Mesenchymal stem cell (in vitro differentiated cells and primary cell): ENCODE data around the gene DYNC2H1.
A peak's percentile ranks its signal among the peaks of the same experiment; 100 is the strongest.

Source experiments
- DNase-seq: peaks from one replicate; pipeline ENCODE4 v3.0.0-alpha.2; 2013
- H2AFZ ChIP-seq: one replicate; pipeline ENCODE4 v1.6.1; 2013; ENCODE audit warnings: low read depth, mild to moderate bottlenecking, control low read depth, inconsistent platforms, low read length, moderate library complexity
- H2AK5ac ChIP-seq: 2 replicates; pipeline ENCODE4 v1.6.1; 2013; ENCODE audit warnings: low read length, moderate library complexity, mild to moderate bottlenecking, inconsistent platforms; ENCODE audit not compliant: severe bottlenecking
- H2BK120ac ChIP-seq: one replicate; pipeline ENCODE4 v1.6.1; 2013; ENCODE audit warnings: low read depth, mild to moderate bottlenecking, inconsistent platforms, low read length, moderate library complexity
- H2BK12ac ChIP-seq, 2 experiments: one replicate each; pipeline ENCODE4 v1.6.1; 2013; ENCODE audit warnings: inconsistent platforms in 2 of 2, low read length in 2 of 2, mild to moderate bottlenecking in 2 of 2, moderate library complexity in 2 of 2, control low read depth in 1 of 2
- H2BK15ac ChIP-seq: one replicate; pipeline ENCODE4 v1.6.1; 2013; ENCODE audit warnings: mild to moderate bottlenecking, low read depth, inconsistent platforms; ENCODE audit not compliant: poor library complexity, severe bottlenecking
- H2BK5ac ChIP-seq: 2 replicates; pipeline ENCODE4 v1.6.1; 2013; ENCODE audit warnings: low read depth, mild to moderate bottlenecking, low read length, control low read depth, inconsistent platforms; ENCODE audit not compliant: poor library complexity, severe bottlenecking
- H3K14ac ChIP-seq, 2 experiments: one replicate each; pipeline ENCODE4 v1.6.1; 2013; ENCODE audit warnings: inconsistent platforms in 2 of 2, low read length in 2 of 2, control low read depth in 1 of 2, mild to moderate bottlenecking in 1 of 2, moderate library complexity in 1 of 2
- H3K18ac ChIP-seq, 2 experiments: one replicate each; pipeline ENCODE4 v1.6.1; 2013; ENCODE audit warnings: inconsistent platforms in 2 of 2, low read length in 2 of 2, control low read depth in 1 of 2, low read depth in 1 of 2, mild to moderate bottlenecking in 1 of 2
- H3K23ac ChIP-seq, 2 experiments: one replicate each; pipeline ENCODE4 v1.6.1; 2013; ENCODE audit warnings: inconsistent platforms in 2 of 2, low read length in 2 of 2, mild to moderate bottlenecking in 2 of 2, moderate library complexity in 2 of 2, control low read depth in 1 of 2
- H3K27ac ChIP-seq: 2 replicates; pipeline ENCODE4 v1.5.1; 2013; ENCODE audit warnings: mild to moderate bottlenecking, moderate library complexity, low read length, control low read depth, inconsistent platforms; ENCODE audit not compliant: poor library complexity, severe bottlenecking
- H3K27me3 ChIP-seq, 2 experiments: 2 replicates each; pipeline versions ENCODE4 v1.6.1 to v1.7.0; 2013; ENCODE audit warnings: low read length in 2 of 2, mild to moderate bottlenecking in 2 of 2, moderate library complexity in 2 of 2, control low read depth in 1 of 2, inconsistent platforms in 1 of 2; ENCODE audit not compliant: control insufficient read depth in 1 of 2, insufficient read depth in 1 of 2
- H3K36me3 ChIP-seq, 2 experiments: 2 replicates each; pipeline versions ENCODE4 v1.6.1 to v1.7.0; 2013; ENCODE audit warnings: low read length in 2 of 2, control low read depth in 1 of 2, inconsistent platforms in 1 of 2, low read depth in 1 of 2, mild to moderate bottlenecking in 1 of 2; ENCODE audit not compliant: insufficient read depth in 2 of 2, control insufficient read depth in 1 of 2
- H3K4ac ChIP-seq, 2 experiments: one replicate each; pipeline ENCODE4 v1.6.1; 2013; ENCODE audit warnings: inconsistent platforms in 2 of 2, low read length in 2 of 2, mild to moderate bottlenecking in 2 of 2, moderate library complexity in 2 of 2, control low read depth in 1 of 2, low read depth in 1 of 2
- H3K4me1 ChIP-seq: 2 replicates; pipeline ENCODE4 v1.6.1; 2013; ENCODE audit warnings: low read depth, low read length, control low read depth; ENCODE audit not compliant: control insufficient read depth, insufficient read depth
- H3K4me2 ChIP-seq: 2 replicates; pipeline ENCODE4 v1.6.1; 2013; ENCODE audit warnings: low read length, mild to moderate bottlenecking, inconsistent platforms; ENCODE audit not compliant: poor library complexity, severe bottlenecking
- H3K4me3 ChIP-seq, 2 experiments: 2 replicates each; pipeline versions ENCODE4 v1.5.1 to v1.7.0; 2013; ENCODE audit warnings: low read length in 2 of 2, mild to moderate bottlenecking in 2 of 2, control low read depth in 1 of 2, low read depth in 1 of 2; ENCODE audit not compliant: insufficient read depth in 1 of 2
- H3K79me1 ChIP-seq: replicated peaks from 2 replicates; pipeline ENCODE4 v1.6.1; 2013; ENCODE audit warnings: mild to moderate bottlenecking, control low read depth, low read length, inconsistent platforms; ENCODE audit not compliant: poor library complexity, severe bottlenecking
- H3K9ac ChIP-seq: 2 replicates; pipeline ENCODE4 v1.7.0; 2013; ENCODE audit warnings: mild to moderate bottlenecking, low read length, moderate library complexity
- H3K9me3 ChIP-seq: 2 replicates; pipeline ENCODE4 v1.7.0; 2013; ENCODE audit warnings: mild to moderate bottlenecking, low read length; ENCODE audit not compliant: control insufficient read depth
- H4K8ac ChIP-seq: one replicate; pipeline ENCODE4 v1.6.1; 2013; ENCODE audit warnings: inconsistent platforms, mild to moderate bottlenecking, low read length, moderate library complexity
- H4K91ac ChIP-seq: one replicate; pipeline ENCODE4 v1.6.1; 2013; ENCODE audit warnings: mild to moderate bottlenecking, low read length, inconsistent platforms
- WGBS: methylation state at CpG from one replicate; pipeline ENCODE4 v1.1.7; 2013; ENCODE audit warnings: mixed read lengths; 5-methylcytosine and 5-hydroxymethylcytosine counted together

The DYNC2H1 gene

DNA sequence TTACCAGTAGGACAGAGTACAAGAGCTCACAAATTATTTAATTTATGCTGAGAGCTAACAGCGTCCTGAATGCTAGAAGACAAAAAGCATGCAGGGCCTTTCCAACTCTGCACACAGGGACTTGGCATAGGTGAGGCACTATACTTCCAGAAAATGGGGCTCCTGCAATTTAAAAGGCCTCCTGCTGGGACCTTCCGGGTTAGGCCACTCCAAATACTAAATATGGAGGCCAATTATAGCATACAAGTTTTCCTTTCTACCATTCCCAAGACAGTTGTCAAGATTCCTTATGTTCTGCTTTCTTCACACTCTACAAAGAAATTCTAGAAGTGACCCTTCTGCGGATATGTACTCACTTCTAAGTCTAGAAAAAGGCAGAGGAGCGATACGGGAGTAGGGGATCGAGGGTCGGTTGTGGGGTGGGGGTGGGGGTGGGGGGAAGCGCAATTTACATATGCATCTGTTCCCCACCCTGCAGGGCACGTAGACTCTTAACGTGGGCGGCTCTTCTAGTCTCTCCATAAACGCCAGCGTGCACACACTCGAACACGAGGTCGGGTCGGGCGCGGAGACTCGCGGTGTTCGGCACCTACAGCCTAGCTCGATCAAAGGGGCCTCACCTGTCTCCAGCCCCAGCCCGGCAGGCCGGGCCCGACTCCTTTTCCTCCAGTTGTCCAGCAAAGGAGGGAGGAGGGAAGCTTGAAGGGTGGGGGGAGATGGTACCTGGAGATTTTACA, 18.0 kb upstream of the DYNC2H1 start:
- Histone ChIP-seq H3K4me2 (peak overlapping the region; percentile 89), H2AK5ac (peak overlapping the region; percentile 70), H3K9me3 (no peaks in the 10 kb centered on the region), H3K9ac (peak overlapping the region; percentile 91), H3K4ac (peak overlapping the region; percentile 82 to 85), H3K79me1 (peaks cover 3% of the 10 kb centered on the region), H2BK5ac (peak overlapping the region; percentile 51), H3K27me3 (peaks cover 0 to 10% of the 10 kb centered on the region in 2 experiments), H3K4me3 (peak overlapping the region; percentile 89 to 90), H4K8ac (no peak overlapping the region), H3K18ac (peak overlapping the region; percentile 38 to 71), H2BK120ac (peak overlapping the region; percentile 87), H3K4me1 (peaks cover 2% of the 10 kb centered on the region), H2BK12ac (no peak overlapping the region), H2BK15ac (peak overlapping the region; percentile 30), H4K91ac (peak overlapping the region; percentile 47), H2AFZ (peak overlapping the region; percentile 48), H3K23ac (peak overlapping the region; percentile 34 to 93), H3K36me3 (peaks cover 6 to 8% of the 10 kb centered on the region in 2 experiments), H3K14ac (no peak overlapping the region), H3K27ac (peak overlapping the region; percentile 70)
- WGBS = under 1% methylated on average over 23 of the region's 26 CpGs
- DNase-seq = peak; percentile 64

DNA sequence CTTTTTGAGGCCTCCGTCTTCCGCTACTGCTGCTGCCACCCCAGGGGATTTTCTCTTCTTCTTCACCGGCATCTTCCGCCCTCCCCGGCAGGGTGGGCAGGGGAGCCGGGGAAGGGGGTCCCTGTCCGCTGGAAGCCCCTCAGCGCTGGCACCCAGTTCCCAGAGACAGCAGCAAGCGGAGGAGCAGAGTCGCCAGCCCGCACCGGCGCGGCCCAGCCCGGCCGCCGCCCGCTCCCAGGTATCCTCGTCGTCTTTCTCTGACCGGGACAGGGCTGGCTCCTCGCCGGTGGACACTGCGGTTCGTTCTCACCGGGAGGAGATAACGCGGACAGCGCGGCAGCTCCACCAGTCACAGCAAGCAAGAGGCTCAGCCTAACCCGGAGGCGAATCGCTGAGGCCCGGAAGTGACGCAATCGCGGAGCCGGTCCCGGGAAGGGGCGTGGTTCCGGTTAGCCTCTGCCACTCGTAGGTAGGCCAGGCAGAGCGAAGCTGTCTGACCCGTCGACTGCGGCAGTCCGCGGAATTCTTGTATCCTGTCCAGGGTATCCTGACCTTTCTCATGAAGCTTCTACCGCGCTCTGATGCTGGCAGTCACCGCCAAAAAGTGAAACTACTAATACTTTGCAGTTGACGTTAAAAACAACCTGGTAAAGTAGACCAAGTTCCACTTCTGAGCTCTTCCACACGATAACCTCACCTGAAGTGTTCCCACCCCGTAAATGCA, 17.3 kb upstream of the DYNC2H1 start, which contains the start of gene DCUN1D5:
TSS of gene DCUN1D5 (minus strand) at position 360 of the 724 bp plus-strand sequence. CDS start at position 72, 288 bp downstream.
- H2BK15ac ChIP-seq = peak within 1 kb of the TSS; percentile 30
- peak; percentile 96 for DNase-seq
- peak within 1 kb of the TSS; percentile 34 to 93 for H3K23ac ChIP-seq
- H3K27ac ChIP-seq = peak within 1 kb of the TSS; percentile 70
- peak within 1 kb of the TSS; percentile 86 for H4K8ac ChIP-seq
- peaks cover 6 to 8% of the 10 kb centered on the region in 2 experiments for H3K36me3 ChIP-seq
- no peak within 1 kb of the TSS for H2BK12ac ChIP-seq
- H3K18ac ChIP-seq = peak within 1 kb of the TSS; percentile 71 to 80
- WGBS = under 1% methylated on average over 53 of the region's 54 CpGs
- H2AK5ac ChIP-seq = peak within 1 kb of the TSS; percentile 70
- peak within 1 kb of the TSS; percentile 89 to 90 for H3K4me3 ChIP-seq
- peaks cover 0 to 10% of the 10 kb centered on the region in 2 experiments for H3K27me3 ChIP-seq
- H3K9me3 ChIP-seq = no peaks in the 10 kb centered on the region
- peaks cover 3% of the 10 kb centered on the region for H3K79me1 ChIP-seq
- peak within 1 kb of the TSS; percentile 89 for H3K4me2 ChIP-seq
- H2AFZ ChIP-seq = peak within 1 kb of the TSS; percentile 60
- peak within 1 kb of the TSS; percentile 87 for H2BK120ac ChIP-seq
- H4K91ac ChIP-seq = peak within 1 kb of the TSS; percentile 47
- H3K9ac ChIP-seq = peak within 1 kb of the TSS; percentile 91
- peak within 1 kb of the TSS; percentile 82 to 85 for H3K4ac ChIP-seq
- peaks cover 2% of the 10 kb centered on the region for H3K4me1 ChIP-seq
- H3K14ac ChIP-seq = peak within 1 kb of the TSS in 1 of 2 experiments; percentile 50
- H2BK5ac ChIP-seq = peak within 1 kb of the TSS; percentile 51

DNA sequence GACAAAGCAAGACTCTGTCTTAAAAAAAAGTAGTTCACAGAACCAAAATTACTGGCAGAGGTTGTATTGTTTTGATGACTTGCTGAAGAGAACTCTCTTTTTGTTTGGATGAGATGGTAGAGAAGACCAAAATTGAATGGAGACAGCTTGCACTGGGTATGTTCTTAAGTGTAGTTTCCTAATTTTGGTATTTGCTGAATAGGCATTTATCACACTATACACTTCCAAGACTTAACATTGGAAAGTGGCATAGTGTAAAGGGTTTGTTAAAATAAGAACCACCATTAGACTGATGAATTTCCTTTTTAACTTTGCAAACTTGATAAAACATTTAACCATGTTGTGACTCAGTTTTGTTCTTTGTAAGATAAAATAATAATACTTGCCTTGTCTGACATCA, 11.9 kb upstream of the DYNC2H1 start:
- Histone ChIP-seq H2AK5ac (no peak overlapping the region), H3K9me3 (no peaks in the 10 kb centered on the region), H4K91ac (no peak overlapping the region), H3K4me3 (no peak overlapping the region), H3K27me3 (peaks cover 0 to 10% of the 10 kb centered on the region in 2 experiments), H3K36me3 (no peaks in the 10 kb centered on the region), H2BK120ac (no peak overlapping the region), H3K79me1 (peaks cover 3% of the 10 kb centered on the region), H3K23ac (no peak overlapping the region), H3K27ac (no peak overlapping the region), H3K14ac (no peak overlapping the region), H2BK15ac (no peak overlapping the region), H4K8ac (no peak overlapping the region), H3K18ac (no peak overlapping the region), H3K9ac (no peak overlapping the region), H2BK5ac (no peak overlapping the region), H2BK12ac (no peak overlapping the region), H3K4me1 (no peaks in the 10 kb centered on the region), H2AFZ (no peak overlapping the region), H3K4ac (no peak overlapping the region), H3K4me2 (no peak overlapping the region)
- no peak for DNase-seq
